Motor neuron (in vitro differentiated cells): ENCODE results near the gene RGS9BP. TPM values are rescaled to one million over a fixed set of nuclear protein-coding genes. Genes with fewer than 3 reads are reported as not detected.
"Not testable (repeated sequence)": the region's sequence is repeated elsewhere in the genome, so short reads cannot be mapped to it uniquely, and the experiment has no call there.

Experiments
- ATAC-seq, 8 experiments: fragments of 200-7000 bp; cut with Tn5 transposase; replicated peaks in 6 of 8; 2 replicates each; pipeline ENCODE4 v1.8.0; 2021; ENCODE audit warnings: mild to moderate bottlenecking in 8 of 8, moderate library complexity in 8 of 8
- H3K27ac ChIP-seq, 2 donors: fragments of 250-450 bp; sonication (Bioruptor Pico); 2 replicates each; pipeline ENCODE4 v1.9.0; 2021; ENCODE audit warnings: antibody characterized with exemption in 2 of 2, mild to moderate bottlenecking in 2 of 2, moderate library complexity in 1 of 2
- H3K4me1 ChIP-seq, 2 donors: fragments of 250-450 bp; sonication (Bioruptor Pico); replicated peaks in 1 of 2; 2 replicates each; pipeline ENCODE4 v1.6.1; 2021; ENCODE audit warnings: antibody characterized with exemption in 2 of 2, mild to moderate bottlenecking in 2 of 2, moderate library complexity in 1 of 2
- H3K4me3 ChIP-seq, 5 donors: fragments of 250-450 bp; sonication (Bioruptor Pico); 2 replicates each; pipeline ENCODE4 v1.9.0; 2021; ENCODE audit warnings: antibody characterized with exemption in 5 of 5, mild to moderate bottlenecking in 5 of 5, moderate library complexity in 4 of 5
- WGBS, 10 experiments: fragments of 450-650 bp; shearing (Covaris generic); methylation state at CpG; one replicate each; pipeline ENCODE4 v1.0.0; 2022; 5-methylcytosine and 5-hydroxymethylcytosine counted together
- in situ Hi-C, 9 experiments: fragments of 400-800 bp; cut with MboI; loops; one replicate each; pipeline ENCODE4 v1.15.0; 2021; ENCODE audit warnings: low sequenced_read_pairs in 9 of 9, low pct_unique_long_range_greater_than_20kb in 2 of 9; ENCODE audit not compliant: unreplicated experiment in 9 of 9
- total RNA-seq, 8 experiments: library from RNA; unstranded; fragments of 300-600 nt; gene quantifications; 2 replicates each; pipeline versions ENCODE4 v1.2.3 to v1.2.4, GENCODE V29; 2022

Gene RGS9BP
- total RNA-seq, 8 experiments from 2014 or later, result 0.21 to 2.3 (median 0.61) TPM

DNA sequence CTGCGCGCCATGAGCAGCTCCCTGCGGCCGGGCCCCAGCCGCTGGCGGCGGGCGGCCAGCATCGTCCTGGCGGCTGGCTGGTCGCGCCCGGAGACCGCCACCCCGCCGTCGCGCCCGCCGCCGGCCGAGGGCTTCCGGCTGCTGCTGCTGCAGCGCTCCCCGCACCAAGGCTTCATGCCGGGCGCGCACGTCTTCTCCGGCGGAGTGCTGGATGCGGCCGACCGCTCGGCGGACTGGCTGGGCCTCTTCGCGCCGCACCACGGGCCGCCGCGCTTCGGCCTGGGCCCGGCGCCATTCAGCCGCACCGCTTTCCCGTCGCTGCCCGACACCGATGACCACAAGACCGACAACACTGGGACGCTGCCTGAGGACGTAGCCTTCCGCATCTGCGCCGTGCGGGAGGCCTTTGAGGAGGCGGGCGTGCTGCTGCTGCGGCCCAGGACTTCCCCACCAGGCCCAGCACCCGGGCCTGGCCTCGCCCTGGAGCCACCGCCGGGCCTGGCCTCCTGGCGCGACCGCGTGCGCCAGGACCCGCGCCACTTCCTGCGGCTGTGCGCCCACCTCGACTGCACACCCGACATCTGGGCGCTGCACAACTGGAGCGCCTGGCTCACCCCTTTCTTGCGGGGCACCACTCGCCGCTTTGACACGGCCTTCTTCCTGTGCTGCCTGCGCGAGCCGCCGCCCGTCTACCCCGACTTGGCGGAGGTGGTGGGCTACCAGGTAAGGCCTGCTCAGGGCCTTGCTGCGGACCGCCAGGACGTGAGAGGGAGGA is 16.5 kb downstream of the RGS9BP start:
- peak overlapping the region; percentile 82 to 85 for H3K27ac ChIP-seq
- in situ Hi-C loops, result no loop called here
- ATAC-seq, result peak in 7 of 8 experiments; percentile 66 to 82 (median 72)

DNA sequence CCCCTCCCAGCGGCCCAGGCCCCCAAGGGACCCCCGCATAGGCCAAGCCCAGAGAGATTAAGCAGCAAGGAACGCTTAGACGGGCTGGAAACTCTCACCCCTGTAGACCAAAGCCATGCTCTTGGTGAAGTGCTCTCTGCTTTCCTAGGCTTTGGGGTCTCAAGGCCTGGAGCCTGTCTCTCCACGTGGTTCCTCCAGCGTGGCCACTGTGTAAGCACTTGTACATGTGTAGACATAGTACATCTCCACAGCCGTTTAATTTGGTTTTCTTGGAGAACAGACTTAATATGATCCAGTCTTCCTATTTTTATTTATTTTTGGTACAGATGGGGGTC is 17.0 kb downstream of the RGS9BP start:
- WGBS, 10 experiments, result 0 to 87% (median 42%) methylated on average over 1 to 3 of the region's 7 CpGs; no CpG with 5 or more reads in 4 of the 10 experiments
- peaks cover 20 to 32% of the 10 kb centered on the region in 2 donors for H3K4me1 ChIP-seq
- peak overlapping the region; percentile 59 to 80 (median 70) for H3K4me3 ChIP-seq
- no peak for ATAC-seq
- in situ Hi-C loops, result no loop called here
- H3K27ac ChIP-seq, result peak overlapping the region in 1 of 2 donors; percentile 85

More for the DNA sequence above, 16.5 kb downstream of the RGS9BP start:
- Histone ChIP-seq H3K4me3 (peak overlapping the region; percentile 59 to 80 (median 70)), H3K4me1 (peaks cover 20 to 32% of the 10 kb centered on the region in 2 donors)
- WGBS, 10 experiments, result 0 to 90% (median 15%) methylated on average over 1 to 12 of the region's 93 CpGs; no CpG with 5 or more reads in 6 of the 10 experiments

DNA sequence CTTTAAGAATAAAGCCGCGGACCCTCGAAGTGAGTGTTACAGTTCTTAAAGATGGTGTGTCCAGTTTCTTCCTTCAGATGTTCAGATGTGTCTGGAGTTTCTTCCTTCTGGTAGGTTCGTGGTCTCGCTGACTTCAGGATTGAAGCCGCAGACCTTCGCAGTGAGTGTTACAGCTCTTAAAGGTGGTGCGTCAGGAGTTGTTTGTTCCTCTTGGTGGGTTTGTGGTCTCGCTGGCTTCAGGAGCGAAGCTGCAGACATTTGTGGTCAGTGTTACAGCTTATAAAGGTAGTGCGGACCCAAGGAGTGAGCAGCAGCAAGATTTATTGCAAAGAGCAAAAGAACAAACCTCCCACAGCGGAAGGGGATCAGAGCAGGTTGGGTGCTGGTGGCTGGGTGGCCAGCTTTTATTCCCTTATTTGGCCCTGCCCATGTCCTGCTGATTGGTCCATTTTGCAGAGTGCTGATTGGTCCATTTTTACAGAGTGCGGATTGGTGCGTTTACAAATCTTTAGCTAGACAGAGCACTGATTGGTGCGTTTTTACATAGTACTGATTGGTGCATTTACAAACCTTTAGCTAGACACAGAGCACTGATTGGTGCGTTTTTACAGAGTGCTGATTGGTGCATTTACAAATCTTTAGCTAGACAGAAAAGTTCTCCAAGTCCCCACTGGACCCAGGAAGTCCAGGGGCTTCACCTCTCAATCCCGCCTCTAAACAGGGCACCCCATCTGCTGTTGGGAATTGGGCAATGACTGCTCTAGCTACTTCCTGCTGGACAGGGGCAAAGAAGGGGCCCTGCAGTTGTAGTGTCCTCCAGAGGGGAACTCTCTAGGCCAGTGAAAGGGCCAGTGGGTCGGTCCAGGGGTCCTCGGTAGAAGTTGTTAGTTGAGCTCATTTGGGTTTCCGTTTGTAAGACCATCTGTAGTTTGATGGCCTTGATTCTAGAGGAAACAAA is 17.8 kb downstream of the RGS9BP start:
- ATAC-seq, H3K27ac ChIP-seq, in situ Hi-C loops: not testable (repeated sequence)
- Histone ChIP-seq H3K4me1 (peaks cover 20 to 32% of the 10 kb centered on the region in 2 donors), H3K4me3 (peak overlapping the region; percentile 59 to 80 (median 70))
- WGBS, 10 experiments, result 83 to 100% (median 95%) methylated on average over 1 to 13 of the region's 20 CpGs; no CpG with 5 or more reads in 1 of the 10 experiments

DNA sequence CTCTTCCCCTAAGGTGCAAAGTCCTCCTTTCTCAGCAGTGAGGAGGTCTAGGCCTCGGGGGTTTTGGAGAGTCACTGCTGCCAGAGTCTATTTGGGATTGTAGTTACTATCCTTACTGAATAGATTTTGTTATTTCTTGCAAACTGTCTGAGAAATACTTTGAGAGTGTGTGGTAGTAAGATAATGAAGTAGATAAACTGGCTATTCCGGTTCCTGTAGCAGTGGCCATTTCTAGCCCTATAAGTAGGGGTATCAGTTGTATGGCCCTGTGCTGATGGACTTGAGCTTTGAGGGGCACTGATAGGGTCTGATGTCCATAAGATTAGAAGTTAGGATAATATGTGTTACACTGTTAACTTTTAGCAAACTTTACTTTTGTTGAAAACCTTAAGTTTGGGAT is 18.7 kb downstream of the RGS9BP start:
- H3K27ac ChIP-seq, in situ Hi-C loops, H3K4me3 ChIP-seq, ATAC-seq: not testable (repeated sequence)
- peaks cover 20 to 32% of the 10 kb centered on the region in 2 donors for H3K4me1 ChIP-seq
- 67 to 100% (median 90%) methylated on average over 1 to 2 of the region's 2 CpGs; no CpG with 5 or more reads in 6 of the 10 experiments for WGBS, 10 experiments

DNA sequence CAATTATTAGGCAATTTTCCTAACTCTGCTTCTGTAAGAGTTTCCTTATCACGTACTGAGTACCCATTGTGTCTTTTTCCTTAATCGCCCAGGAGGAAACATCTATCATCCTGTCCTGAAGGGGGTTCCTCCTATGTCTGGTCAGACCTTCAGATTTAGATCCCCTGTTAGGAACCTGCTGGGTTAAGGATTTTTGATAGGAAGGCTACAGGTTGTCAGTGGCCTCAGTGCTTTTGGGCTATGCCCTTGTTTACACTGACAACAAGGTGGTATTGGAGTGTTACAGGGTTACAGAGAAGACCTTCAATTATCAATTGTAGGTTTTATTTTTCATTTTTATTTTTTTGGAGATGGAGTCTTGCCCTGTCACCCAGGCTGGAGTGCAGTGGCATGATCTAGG is 19.2 kb downstream of the RGS9BP start:
- H3K4me1 ChIP-seq, result peaks cover 20 to 32% of the 10 kb centered on the region in 2 donors

DNA sequence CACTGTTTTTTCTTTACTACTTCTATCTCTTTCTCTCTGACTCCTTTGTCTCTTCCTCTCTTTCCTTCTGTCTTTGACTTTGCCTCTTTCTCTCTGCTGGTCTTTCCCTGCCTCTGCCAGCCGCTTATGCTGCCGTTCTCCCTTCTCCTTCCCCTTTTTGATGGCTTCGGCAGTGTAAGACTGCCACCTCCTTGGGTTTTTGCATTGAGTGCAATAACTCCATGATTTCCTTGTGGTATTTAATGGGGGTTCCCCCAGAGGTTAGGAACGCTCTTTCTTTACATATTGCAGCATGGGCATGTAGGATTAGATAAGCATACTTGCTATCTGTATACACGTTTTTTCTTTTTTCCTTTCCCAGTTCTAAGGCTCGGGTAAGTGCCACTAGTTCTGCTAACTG is 19.9 kb downstream of the RGS9BP start:
- 73 to 100% (median 90%) methylated on average over 3 to 6 of the region's 6 CpGs; no CpG with 5 or more reads in 1 of the 10 experiments for WGBS, 10 experiments
- peaks cover 20 to 32% of the 10 kb centered on the region in 2 donors for H3K4me1 ChIP-seq
- in situ Hi-C loops, H3K27ac ChIP-seq, H3K4me3 ChIP-seq, ATAC-seq: not testable (repeated sequence)

More for the DNA sequence above, 19.2 kb downstream of the RGS9BP start:
- H3K27ac ChIP-seq, H3K4me3 ChIP-seq, in situ Hi-C loops, ATAC-seq: not testable (repeated sequence)
- 71 to 100% (median 80%) methylated on average over 1 to 2 of the region's 2 CpGs; no CpG with 5 or more reads in 5 of the 10 experiments for WGBS, 10 experiments

DNA sequence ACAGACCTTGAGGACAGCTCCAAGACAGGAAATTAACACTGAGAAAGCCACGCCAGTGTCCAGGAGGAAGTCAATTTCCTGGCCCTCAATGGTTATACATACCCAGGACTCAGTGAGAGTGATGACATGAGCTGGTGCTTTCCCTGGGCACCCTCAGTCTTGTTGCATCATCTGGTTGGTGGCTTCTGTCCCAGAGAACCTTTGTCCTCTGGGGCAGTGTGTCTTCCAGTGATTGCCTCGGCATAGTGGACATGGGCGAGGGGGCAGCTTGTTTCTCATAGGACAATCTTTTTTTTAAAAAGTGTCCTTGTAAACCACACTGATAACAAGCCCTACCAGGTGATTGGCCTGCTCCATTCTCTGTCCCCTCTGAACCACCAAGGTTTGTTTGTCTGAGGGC is 21.1 kb downstream of the RGS9BP start:
- ATAC-seq, H3K27ac ChIP-seq, in situ Hi-C loops, H3K4me3 ChIP-seq: not testable (repeated sequence)
- WGBS, 10 experiments, result 80 to 100% methylated on average over 1 to 3 of the region's 3 CpGs; no CpG with 5 or more reads in 8 of the 10 experiments
- peaks cover 15 to 24% of the 10 kb centered on the region in 2 donors for H3K4me1 ChIP-seq

DNA sequence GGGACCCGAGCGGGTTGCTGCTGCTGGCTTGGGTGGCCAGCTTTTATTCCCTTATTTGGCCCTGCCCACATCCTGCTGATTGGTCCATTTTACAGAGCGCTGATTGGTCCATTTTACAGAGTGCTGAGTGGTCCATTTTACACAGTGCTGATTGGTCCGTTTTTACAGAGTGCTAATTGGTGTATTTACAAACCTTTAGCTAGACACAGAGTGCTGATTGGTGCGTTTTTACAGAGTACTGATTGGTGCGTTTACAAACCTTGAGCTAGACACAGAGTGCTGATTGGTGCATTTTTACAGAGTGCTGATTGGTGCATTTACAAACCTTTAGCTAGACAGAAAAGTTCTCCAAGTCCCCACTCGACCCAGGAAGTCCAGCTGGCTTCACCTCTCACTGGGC is 24.5 kb downstream of the RGS9BP start:
- WGBS, 10 experiments, result 75 to 100% (median 100%) methylated on average over 1 to 5 of the region's 7 CpGs; no CpG with 5 or more reads in 3 of the 10 experiments
- in situ Hi-C loops, H3K27ac ChIP-seq, H3K4me1 ChIP-seq, ATAC-seq, H3K4me3 ChIP-seq: not testable (repeated sequence)

DNA sequence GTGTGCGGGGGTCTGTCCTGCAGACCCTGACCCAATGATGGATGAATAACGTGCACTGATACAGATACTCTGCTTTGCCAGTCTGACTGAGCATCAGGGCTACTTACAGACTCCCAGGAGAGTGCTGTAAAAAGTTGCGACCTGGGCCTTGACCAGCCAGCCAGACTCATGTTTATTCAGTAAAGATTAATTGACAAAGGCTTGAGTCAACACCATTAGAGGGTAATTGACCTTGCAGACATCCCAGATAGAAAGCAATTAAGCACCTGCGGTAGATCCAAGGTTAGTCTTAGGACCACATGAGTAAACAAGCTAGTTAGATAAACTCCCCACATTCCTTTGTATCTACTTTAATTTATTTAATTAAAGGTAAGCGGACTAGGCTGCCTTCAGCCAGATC is 26.4 kb downstream of the RGS9BP start:
- in situ Hi-C loops, result no loop called here
- peak in 3 of 8 experiments; percentile 23 to 52 (median 40) for ATAC-seq
- H3K27ac ChIP-seq, result no peak overlapping the region
- no peak overlapping the region for H3K4me3 ChIP-seq
- 67 to 100% (median 89%) methylated on average over 1 to 4 of the region's 5 CpGs; no CpG with 5 or more reads in 1 of the 10 experiments for WGBS, 10 experiments
- no peaks in the 10 kb centered on the region for H3K4me1 ChIP-seq

DNA sequence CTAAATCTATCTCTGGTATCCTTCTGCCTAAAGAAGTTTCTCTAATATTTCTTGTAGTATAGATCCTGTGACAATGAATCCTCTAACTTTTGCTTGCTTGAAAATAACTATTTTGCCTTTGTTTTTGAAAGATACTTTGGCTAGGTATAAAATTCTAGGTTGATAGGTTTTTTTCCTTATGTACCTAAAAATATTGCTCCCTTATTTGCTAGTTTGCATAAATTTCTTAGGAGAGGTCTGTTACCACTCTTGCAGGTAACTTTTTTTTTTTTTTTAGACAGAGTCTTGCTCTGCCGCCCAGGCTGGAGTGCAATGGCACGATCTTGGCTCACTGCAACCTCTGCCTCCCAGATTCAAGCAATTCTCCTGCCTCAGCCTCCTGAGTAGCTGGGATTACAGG is 28.4 kb downstream of the RGS9BP start:
- H3K4me3 ChIP-seq, H3K4me1 ChIP-seq, in situ Hi-C loops, H3K27ac ChIP-seq, ATAC-seq: not testable (repeated sequence)
- 100% methylated on average over 2 of the region's 2 CpGs; no CpG with 5 or more reads in 7 of the 10 experiments for WGBS, 10 experiments

DNA sequence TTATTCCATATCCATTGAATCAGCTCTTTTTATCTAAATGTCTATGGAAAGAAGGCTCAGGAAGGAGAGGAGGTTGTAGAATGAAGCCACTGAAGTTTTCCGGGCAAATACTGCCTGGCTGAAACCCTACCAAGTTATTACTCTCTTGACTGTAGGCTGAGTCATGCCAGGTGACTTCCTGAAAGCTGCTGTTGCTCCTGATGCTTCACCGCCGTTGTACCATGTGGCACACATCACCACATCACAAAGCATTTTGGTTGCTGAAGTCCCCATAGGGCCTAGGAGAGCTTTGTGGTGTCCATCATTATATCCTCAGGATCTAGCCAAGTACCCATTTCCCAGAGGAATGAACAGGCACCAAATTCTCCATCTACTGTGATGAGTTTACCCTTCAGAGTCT is 32.8 kb downstream of the RGS9BP start:
- in situ Hi-C loops, result no loop called here
- WGBS, 10 experiments, result 75 to 100% (median 100%) methylated on average over 1 to 3 of the region's 3 CpGs; no CpG with 5 or more reads in 5 of the 10 experiments
- Histone ChIP-seq H3K27ac (no peak overlapping the region), H3K4me1 (no peaks in the 10 kb centered on the region), H3K4me3 (no peak overlapping the region)
- ATAC-seq, result no peak

DNA sequence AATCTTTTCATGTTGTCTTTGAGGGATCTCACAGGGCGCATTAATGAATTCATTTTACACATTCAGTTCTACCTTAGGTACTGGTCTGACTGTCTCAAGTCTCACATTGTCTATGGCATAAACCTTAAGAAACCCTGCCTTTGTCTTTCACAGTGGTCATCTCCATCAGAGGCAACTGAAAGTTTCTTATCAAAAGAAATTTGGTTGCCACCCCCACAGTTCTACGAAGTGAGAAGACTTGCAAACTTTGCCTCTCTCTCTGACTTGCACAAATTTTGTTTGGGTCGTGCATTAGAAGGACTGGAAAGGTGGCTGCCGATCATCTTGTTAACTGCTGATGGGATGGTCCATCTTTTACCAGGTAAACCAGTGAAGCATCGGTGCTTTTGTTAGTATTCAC is 33.4 kb downstream of the RGS9BP start:
- ATAC-seq, result no peak
- Histone ChIP-seq H3K27ac (no peak overlapping the region), H3K4me3 (no peak overlapping the region), H3K4me1 (no peaks in the 10 kb centered on the region)
- in situ Hi-C loops, result no loop called here
- 84 to 100% (median 98%) methylated on average over 2 to 5 of the region's 5 CpGs; no CpG with 5 or more reads in 2 of the 10 experiments for WGBS, 10 experiments
